ENCODE results near the gene SPR.
"Not testable (repeated sequence)": the region's sequence is repeated elsewhere in the genome, so short reads cannot be mapped to it uniquely, and the experiment has no call there.

The SPR gene

DNA sequence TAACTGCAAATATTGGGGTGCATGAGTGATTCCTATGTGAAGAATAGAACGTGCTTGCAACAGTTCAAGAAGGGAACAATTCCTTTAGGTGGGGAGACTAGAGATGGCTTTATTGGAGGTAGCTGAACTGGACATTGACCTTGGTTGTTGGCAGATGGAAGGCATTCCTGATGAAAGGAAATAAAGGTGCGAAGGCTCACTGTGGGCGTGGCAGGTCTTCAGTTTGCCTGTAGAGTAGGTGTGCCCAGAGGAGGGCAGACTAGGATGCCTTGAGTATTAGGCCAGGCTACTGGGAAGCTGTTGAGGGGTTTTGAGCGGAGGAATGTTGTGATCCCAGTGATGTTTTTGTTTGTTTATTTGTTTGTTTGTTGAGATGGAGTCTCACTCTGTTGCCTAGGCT, 2.8 kb downstream of the SPR start:
- DNase-seq (ENCODE audit: low spot score), result no peak

DNA sequence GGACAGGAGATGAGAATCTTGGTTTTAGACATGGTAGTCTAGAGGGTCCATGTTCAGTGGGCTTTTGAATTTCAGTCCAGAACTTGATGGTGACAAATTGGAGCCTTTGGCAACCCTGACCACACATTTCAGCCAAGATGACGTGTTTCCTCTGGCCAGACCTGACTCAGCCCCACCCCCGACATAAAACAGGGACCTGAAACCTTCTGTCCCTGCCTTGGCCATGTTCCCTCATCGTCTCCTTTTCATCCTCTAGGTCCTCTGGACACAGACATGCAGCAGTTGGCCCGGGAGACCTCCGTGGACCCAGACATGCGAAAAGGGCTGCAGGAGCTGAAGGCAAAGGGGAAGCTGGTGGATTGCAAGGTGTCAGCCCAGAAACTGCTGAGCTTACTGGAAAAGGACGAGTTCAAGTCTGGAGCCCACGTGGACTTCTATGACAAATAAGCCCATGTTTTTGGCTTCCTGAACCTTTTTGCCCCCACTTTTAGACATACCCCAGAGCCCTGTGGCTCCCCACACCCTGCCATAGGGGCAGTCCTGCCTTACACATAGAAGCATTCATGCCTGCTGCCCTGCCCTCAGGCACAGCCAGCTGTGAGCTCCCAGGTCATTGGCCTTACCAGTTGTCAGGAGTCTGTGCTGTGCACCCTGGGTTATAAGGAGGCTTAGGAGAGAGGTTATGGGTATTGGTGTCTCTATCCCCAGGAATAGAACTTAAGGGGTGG, 4.0 kb downstream of the SPR start:
- no peak for DNase-seq (ENCODE audit: low spot score)

DNA sequence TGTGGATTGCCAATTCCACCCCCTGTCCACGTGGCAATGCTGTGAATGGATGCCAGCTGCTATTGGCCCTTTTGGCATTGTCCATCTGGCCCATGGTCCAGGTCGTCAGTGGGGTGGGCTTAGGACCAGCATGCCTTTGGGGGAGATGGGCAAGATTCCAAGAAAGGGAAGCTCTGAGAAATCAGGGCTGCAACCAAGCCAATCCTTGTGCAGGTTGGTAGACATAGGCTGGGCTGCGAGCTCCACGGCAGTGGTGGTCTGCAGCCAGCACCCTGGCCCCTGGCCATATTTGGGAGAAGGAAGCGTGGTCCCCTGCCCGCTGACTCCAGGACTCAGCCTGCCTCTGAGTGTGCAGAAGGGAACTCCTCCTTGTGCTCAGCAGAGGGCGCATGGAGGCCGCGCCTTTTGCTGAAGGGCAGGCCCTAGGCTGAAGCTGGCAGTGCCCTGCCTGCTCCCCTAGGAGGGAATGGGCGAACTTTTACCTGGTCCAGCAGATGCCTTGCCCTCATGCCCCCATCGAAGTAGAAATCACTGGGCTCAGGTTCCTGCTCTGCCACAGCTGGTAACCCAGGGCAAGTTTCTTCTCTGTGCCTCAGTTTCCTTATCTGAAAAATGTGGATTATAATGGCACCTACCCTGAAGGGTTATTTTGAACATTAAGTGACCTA, 5.4 kb downstream of the SPR start:
- peak; percentile 83 for DNase-seq (ENCODE audit: low spot score)

GRCh38 chr2:72893594-72894319, 6.5 kb downstream of the SPR start:
- DNase-seq (ENCODE audit: low spot score), result peak; percentile 49

DNA sequence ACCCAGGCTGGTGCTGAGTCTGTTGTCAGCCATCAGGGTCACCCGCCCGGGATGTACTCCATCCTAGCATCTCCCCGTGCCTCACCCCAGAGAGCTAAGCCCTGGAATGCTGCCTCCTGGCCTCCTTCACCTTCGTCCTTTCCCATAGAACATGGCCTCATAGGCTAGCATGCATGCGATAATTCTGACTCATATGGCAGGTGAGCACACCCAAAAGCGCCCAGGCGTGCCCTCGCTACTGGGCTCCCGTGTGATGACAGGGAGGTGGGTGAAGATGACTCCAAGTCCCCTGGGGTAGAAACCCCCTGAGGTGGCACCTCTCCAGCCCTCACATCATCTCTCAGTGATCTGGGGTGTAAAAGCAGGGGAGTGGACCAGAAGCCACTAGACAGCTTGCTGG, 7.3 kb downstream of the SPR start:
- DNase-seq (ENCODE audit: low spot score), result no peak

DNA sequence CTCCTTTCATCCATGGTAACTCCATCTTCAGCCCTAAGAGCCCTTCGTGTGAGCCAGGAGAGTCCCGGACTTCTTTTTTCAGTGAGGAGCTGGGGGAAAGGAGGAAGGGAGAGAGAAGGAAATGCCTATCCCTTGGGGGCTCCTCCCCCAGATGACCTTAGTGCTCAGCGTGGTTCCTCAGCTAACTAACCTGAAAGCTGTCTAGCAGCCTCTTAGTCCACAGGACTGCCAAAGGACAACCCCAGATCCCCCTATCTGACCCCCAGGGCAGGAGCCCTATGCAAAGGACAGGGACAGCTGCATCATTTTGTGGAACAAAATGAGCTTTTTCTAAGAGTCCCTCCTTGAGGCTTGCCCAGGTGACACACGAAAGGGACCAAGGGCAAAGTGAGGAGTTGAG, 7.9 kb downstream of the SPR start:
- DNase-seq (ENCODE audit: low spot score), result no peak

GRCh38 chr2:72895759-72896281, 8.6 kb downstream of the SPR start:
- DNase-seq (ENCODE audit: low spot score), result no peak

DNA sequence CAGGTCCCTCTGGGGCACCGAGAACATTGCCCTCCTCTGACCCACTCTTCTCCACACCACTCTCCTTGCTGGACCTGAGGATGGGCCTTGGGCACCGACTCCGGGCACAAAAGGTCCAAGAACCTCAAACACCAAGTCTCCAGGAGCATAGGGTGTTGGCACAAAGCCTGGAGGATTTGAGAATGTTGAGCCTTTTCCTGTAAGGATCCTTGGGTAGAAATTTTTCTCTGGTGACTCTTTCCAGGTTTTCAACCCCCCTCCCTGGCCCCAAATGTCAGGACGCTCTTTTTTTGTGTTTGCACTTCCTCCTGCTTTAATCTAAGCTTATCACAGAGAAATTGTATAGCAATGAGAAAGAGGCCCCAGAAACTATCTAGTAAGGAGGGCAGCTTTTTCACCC, 9.2 kb downstream of the SPR start:
- no peak for DNase-seq (ENCODE audit: low spot score)

GRCh38 chr2:72897785-72898584, 10.8 kb downstream of the SPR start:
- no peak for DNase-seq (ENCODE audit: low spot score)

DNA sequence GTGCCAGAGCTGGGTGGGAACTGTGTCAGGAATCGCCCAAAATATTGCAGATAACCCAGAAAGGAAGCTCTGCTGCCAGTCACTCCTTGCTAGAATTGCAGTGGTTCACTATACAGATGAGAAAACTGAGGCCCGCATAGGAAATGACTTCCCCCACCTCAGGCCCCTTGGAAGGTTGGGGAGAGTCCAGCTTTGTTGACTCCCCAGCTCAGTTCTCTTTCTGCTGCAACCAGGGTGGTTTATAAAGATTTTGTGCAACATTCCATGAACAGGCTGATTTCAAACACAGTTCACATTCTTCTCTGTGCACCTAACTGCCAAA, 11.3 kb downstream of the SPR start:
- DNase-seq (ENCODE audit: low spot score), result no peak

DNA sequence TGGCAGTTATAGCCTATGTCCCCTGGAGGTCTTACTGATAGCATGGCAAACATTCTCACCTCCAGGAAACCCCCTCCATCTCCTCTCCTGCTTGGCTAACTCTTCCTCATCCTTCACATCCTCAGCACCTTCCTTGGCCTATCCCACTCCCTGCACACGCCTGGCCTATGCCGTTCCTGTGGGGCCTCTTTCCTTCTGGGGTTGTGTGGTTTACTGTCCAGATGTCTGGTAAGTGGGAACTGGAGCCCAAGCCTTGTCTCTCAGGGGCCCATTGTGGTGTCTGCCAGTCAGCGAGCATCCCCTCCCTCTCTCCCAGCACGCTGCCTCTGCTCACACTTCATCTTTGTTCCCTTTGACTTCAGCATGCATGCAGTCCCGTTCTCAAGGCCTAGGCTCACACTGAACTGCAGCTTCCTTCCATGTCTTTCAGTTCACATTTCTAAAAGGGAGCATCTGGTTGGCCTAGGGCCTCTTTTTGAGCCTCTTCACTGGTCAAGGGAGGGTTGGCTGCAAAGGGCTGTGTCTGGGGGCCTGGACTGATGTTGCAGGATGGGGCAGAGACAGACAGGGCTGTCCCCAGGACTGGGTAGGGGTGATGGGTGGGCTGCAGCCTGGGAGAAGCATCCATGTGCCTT, 13.1 kb downstream of the SPR start:
- DNase-seq (ENCODE audit: low spot score), result no peak

- DNase-seq (ENCODE audit: low spot score), result no peak
Observed at GRCh38 chr2:72901426-72901825, 14.2 kb downstream of the SPR start.

DNA sequence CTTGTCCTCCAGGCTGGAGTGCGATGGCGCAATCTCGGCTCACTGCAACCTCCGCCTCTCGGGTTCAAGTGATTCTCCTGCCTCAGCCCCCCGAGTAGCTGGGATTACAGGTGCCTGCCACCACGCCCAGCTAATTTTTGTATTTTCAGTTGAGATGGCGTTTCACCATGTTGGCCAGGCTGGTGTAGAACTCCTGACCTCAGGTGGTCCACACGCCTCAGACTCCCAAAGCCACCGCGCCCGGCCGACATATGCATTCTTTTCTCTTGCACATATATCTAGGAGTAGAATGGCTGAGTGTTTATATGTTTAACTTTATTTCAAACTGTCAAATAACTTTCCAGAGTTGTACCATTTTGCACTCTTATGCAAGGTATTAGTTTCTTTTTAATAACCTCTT, 20.2 kb downstream of the SPR start:
- not testable (repeated sequence) for DNase-seq (ENCODE audit: low spot score)

GRCh38 chr2:72908741-72909140, 21.5 kb downstream of the SPR start:
- no peak for DNase-seq (ENCODE audit: low spot score)

DNA sequence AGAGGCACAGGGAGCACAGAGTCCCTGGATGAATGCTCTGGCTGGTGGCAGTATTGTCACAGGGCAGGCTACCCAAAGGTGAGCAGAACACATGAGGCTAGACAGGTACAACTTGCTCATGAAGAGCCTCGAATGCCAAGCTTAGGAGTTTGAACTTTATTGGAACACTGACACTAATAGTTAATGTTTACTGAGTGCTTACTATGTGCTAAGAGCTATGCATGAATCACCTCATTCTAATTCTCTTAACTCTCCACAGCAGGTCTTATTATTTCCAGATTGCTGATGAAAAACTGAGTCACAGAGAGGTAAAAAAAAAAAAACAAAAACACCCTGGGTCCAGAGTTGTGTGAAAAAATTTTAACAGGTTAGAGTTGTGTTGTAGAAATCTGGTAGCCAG, 24.0 kb downstream of the SPR start:
- DNase-seq (ENCODE audit: low spot score), result no peak

- no peak for DNase-seq (ENCODE audit: low spot score)
Observed at GRCh38 chr2:72913486-72914205, 26.4 kb downstream of the SPR start.

DNA sequence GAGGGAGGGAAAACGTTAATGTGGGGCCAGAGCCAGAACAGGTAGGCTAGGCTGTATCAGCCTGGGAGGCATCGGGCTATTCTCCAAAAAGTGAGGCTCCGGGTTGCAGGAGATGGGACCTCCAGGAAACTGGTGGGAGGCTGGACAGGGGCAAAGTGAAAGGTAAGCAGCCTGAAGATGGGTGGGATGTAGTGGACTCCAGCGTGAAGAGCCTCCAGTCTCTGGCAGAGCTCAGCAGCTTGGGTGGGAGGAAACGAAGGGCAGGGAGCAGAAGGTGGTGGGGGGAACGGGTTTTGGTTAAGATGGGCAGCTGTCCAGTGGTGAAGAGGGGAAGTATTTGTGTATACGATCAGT, 27.0 kb downstream of the SPR start:
- DNase-seq (ENCODE audit: low spot score), result no peak

GRCh38 chr2:72914589-72915319, 27.5 kb downstream of the SPR start:
- no peak for DNase-seq (ENCODE audit: low spot score)

DNA sequence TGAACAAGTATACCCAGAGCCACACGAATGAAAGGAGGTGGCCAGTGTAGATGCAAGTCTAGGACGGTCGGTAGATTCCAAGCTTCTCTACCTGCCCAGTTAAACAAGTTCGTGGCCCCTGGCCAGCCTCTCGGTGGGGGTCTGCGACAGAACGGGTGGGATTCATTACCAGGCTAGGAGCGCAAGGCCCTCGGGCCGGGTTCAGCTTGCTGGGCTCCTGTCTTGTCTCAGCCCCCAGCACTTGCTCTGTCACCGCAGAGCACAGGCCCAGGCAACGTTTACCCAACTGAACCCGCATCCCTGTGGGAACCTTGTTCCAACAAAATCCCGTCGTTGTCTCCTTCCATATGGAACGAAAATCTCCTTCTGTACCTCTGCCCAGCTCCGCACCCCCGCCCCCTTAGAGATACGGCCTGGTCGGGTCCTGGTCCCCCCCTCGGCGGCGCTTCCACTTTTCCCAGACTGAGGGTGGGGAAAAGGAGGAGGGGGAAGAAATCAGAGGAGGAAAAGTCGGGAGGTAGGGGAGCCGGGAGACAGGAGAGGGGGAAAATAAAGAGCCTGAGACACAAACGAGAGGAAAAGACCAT, 28.2 kb downstream of the SPR start:
- no peak for DNase-seq (ENCODE audit: low spot score)

All from RKO (cell line).